Activated B cell treated with CpG ODN at 0.5 μM for 24 hours (primary cell): Measurements from ENCODE around the gene EPB41L4B. TPM values are rescaled to one million over a fixed set of nuclear protein-coding genes. Genes with fewer than 3 reads are reported as not detected.

ENCODE experiments used
- ATAC-seq: fragments of 200-7000 bp; cut with Tn5 transposase; one replicate; pipeline ENCODE4 v1.10.0; 2021; ENCODE audit warnings: low read depth, mild to moderate bottlenecking, moderate library complexity
- CTCF ChIA-PET: fragments of 350-600 bp; sonication (Branson Sonifier 250); formaldehyde crosslinking; loops from one replicate; lab custom pipeline; 2021; ENCODE audit warnings: antibody characterized with exemption; lab: Charles Lee
- POLR2A ChIA-PET: fragments of 350-600 bp; sonication (Branson Sonifier 250); formaldehyde crosslinking; loops from one replicate; lab custom pipeline; 2021; ENCODE audit warnings: antibody characterized with exemption; lab: Charles Lee
- DNase-seq: peaks from one replicate; pipeline ENCODE4 v3.0.0; 2022
- H3K27ac Mint-ChIP-seq: one replicate; pipeline ENCODE4 v1.8.0; 2020; ENCODE audit warnings: mixed read lengths
- H3K27me3 Mint-ChIP-seq: one replicate; pipeline ENCODE4 v1.8.0; 2021; ENCODE audit warnings: mixed read lengths
- H3K36me3 Mint-ChIP-seq: one replicate; pipeline ENCODE4 v1.8.0; 2021; ENCODE audit warnings: low read depth, mixed read lengths
- H3K4me1 Mint-ChIP-seq: one replicate; pipeline ENCODE4 v1.8.0; 2021; ENCODE audit warnings: mixed read lengths
- H3K4me3 Mint-ChIP-seq: one replicate; pipeline ENCODE4 v1.8.0; 2020; ENCODE audit warnings: mild to moderate bottlenecking, mixed read lengths
- H3K9me3 Mint-ChIP-seq: one replicate; pipeline ENCODE4 v1.8.0; 2020; ENCODE audit warnings: mixed read lengths
- intact Hi-C: fragments of 100-400 bp; cut with micrococcal nuclease; formaldehyde crosslinking; loops from one replicate; pipeline ENCODE4 v1.15.1; 2024
- total RNA-seq: library from RNA; stranded (reverse); gene quantifications from 2 replicates; pipeline ENCODE4 v1.2.3, GENCODE V29; 2022
- TF ChIP-seq, protein P1 (sequence below): fragments of 200-600 bp; IDR thresholded peaks from one replicate; pipeline ENCODE4 v1.8.0; 2022; ENCODE audit warnings: antibody characterized with exemption, mild to moderate bottlenecking

The EPB41L4B gene
- total RNA-seq, 1 donor from 2014 or later, result 5.3 TPM

DNA sequence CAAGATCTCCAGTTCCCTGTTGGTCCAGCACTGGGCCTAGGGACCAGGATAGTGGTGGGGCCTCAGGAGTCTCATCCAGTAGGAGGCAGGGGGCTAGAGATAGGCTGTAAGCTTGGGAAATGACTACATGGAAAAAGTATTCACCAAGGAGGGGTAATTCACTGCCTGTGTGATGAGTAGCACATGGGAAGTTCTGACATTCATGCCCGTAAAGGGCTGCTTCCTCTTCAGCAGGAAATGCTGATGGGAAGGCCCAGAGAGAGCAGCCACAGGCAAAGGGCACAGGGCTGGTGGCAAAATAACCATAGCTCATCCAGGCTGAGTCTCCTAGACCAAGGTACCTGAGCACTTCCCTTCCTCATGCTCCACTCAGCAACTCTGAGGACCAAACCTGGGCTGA lies 130.7 kb downstream of the EPB41L4B start:
- intact Hi-C loops, result no loop called here
- CTCF ChIA-PET, result no interaction called here
- TF ChIP-seq, protein P1, sequence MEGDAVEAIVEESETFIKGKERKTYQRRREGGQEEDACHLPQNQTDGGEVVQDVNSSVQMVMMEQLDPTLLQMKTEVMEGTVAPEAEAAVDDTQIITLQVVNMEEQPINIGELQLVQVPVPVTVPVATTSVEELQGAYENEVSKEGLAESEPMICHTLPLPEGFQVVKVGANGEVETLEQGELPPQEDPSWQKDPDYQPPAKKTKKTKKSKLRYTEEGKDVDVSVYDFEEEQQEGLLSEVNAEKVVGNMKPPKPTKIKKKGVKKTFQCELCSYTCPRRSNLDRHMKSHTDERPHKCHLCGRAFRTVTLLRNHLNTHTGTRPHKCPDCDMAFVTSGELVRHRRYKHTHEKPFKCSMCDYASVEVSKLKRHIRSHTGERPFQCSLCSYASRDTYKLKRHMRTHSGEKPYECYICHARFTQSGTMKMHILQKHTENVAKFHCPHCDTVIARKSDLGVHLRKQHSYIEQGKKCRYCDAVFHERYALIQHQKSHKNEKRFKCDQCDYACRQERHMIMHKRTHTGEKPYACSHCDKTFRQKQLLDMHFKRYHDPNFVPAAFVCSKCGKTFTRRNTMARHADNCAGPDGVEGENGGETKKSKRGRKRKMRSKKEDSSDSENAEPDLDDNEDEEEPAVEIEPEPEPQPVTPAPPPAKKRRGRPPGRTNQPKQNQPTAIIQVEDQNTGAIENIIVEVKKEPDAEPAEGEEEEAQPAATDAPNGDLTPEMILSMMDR, result no peak
- H3K36me3 Mint-ChIP-seq, result no peaks in the 10 kb centered on the region
- H3K9me3 Mint-ChIP-seq, result no peaks in the 10 kb centered on the region
- no peaks in the 10 kb centered on the region for H3K4me1 Mint-ChIP-seq
- POLR2A ChIA-PET, result no interaction called here
- DNase-seq (no peak), ATAC-seq (no peak)
- no peak overlapping the region for H3K27ac Mint-ChIP-seq
- H3K4me3 Mint-ChIP-seq, result no peak overlapping the region
- H3K27me3 Mint-ChIP-seq, result peaks cover 7% of the 10 kb centered on the region

DNA sequence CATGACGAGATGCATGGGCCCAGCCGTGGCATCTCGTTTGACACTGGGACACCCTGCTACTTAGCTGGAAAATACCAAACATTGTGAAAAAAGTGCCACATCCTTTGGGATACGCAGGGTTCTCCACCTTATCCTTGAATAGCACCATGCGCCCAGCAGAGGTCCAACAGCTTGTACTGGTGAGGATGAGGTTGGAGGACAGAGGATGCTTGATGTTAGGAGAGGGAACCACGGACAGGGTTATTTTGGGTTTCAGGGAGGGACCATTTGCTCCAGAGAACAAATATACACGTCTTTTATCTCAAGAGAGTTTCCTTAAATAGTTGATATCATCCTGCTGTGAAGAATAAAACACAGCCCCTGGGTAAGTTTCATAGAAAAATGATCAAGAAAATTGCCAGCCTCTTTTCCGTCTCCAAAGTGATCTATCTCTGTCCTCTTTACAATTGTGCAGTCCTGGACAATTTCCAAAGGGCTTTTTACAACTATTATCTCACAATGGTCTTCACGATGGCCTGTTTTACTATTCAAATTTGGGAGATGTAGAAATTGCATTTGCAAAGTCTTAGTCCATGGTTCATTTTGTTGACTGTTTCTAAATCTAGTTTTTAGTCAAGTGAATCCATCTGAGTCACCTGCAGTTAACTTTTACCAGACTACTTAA lies 133.9 kb downstream of the EPB41L4B start:
- CTCF ChIA-PET, result interaction anchor here (1.2 kb wide), 1 partner anchor 10 kb away, joined by 4 read pairs; no protein-coding TSS in a partner anchor
- intact Hi-C loops, result no loop called here
- ATAC-seq, result no peak
- Mint-ChIP-seq H3K27ac (no peak overlapping the region), H3K9me3 (no peaks in the 10 kb centered on the region), H3K4me3 (no peak overlapping the region), H3K4me1 (no peaks in the 10 kb centered on the region), H3K36me3 (no peaks in the 10 kb centered on the region), H3K27me3 (peaks cover 3% of the 10 kb centered on the region)
- no peak for DNase-seq
- TF ChIP-seq, protein P1, result no peak
- POLR2A ChIA-PET, result no interaction called here

DNA sequence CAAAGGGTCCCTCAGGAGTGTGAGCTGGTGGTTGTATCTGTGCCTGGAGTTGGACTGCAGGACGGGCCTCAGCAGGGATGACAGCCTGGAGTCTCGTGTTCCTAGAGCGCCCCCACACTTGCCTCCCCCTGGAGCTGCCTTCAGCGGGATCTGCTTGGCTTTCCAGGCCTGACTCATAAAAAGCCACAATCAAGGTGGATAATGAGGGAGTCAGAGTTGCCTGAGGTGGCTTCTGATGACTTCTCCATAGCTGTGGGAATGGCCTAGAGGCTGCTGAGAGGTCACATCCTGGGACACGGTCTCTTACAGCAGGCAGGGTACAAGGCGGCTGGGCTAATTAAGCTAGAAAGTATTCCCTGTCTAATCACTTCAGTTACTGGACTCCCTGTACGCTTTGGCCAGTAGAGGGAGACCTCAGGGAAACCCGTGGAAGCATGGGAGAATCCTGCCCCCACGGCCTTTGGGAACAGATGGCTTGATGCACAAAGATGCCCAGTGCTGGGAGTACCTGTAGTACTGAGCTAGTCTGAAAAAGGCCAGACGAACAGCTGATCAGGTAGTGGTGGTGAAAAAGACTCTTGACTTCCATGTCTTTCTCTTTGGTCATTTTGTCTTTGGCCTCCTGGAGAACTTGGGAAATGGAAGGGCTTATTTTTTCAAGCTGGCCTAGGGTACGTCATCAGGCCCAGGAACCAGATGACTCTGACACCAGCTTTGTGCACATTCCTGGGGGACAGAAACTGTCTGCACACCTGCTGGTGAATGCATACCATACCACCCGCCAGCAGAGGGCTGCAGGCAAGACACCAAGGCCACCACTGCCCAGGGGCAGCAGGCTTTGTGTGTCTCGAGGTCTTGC lies 137.7 kb downstream of the EPB41L4B start:
- peaks cover 7% of the 10 kb centered on the region for H3K27me3 Mint-ChIP-seq
- H3K27ac Mint-ChIP-seq, result no peak overlapping the region
- H3K9me3 Mint-ChIP-seq, result no peaks in the 10 kb centered on the region
- DNase-seq, result no peak
- H3K36me3 Mint-ChIP-seq, result no peaks in the 10 kb centered on the region
- H3K4me1 Mint-ChIP-seq, result no peaks in the 10 kb centered on the region
- H3K4me3 Mint-ChIP-seq, result no peak overlapping the region
- intact Hi-C loops, result loop anchor here (2.0 kb wide), 1 partner anchor 138 kb away; the partner anchor contains the start of gene EPB41L4B
- CTCF ChIA-PET, result no interaction called here
- no peak for ATAC-seq
- TF ChIP-seq, protein P1, result no peak
- POLR2A ChIA-PET, result no interaction called here

DNA sequence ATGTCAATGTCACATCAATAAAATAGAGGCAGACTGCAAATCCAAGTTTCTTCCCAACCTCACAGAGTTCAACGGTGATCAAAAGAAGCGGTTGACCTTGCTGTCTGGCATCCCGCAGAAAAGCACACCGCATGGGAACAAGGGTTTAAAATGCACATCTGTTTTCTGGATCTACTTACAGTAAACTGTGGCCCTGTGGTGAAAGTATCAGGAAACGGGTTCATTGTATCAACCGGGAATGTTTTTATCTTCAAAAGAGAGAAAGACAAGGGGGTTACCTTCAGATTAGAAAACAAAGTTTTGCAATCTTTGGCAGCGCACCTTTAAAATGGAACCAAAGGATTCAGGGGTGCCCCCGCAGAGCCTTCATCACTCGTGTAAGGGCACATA lies 138.3 kb downstream of the EPB41L4B start:
- Mint-ChIP-seq H3K36me3 (no peaks in the 10 kb centered on the region), H3K9me3 (no peaks in the 10 kb centered on the region), H3K4me1 (no peaks in the 10 kb centered on the region), H3K27me3 (peaks cover 7% of the 10 kb centered on the region), H3K27ac (no peak overlapping the region), H3K4me3 (no peak overlapping the region)
- POLR2A ChIA-PET, result no interaction called here
- TF ChIP-seq, protein P1, result no peak
- no peak for DNase-seq
- intact Hi-C loops, result loop anchor here (2.0 kb wide), 1 partner anchor 138 kb away; the partner anchor contains the start of gene EPB41L4B
- CTCF ChIA-PET, result no interaction called here
- no peak for ATAC-seq

DNA sequence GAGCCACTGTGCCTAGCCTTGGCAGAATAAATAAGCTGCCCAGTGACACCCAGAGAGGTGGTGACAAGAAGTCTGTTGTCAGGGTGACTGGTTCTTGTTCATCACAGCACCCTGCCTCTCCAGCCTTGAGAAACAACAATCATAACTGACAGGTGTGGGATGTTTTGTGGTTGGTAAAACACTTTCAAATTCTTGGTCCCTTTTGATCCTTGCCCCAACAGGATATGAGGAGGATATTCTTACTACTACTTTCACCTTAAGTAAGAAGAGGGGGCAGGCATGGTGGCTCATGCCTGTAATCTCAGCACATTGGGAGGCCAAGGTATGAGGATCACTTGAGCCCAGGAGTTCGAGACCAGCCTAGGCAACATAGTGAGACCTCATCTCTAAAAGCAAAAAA lies 139.6 kb downstream of the EPB41L4B start:
- Mint-ChIP-seq H3K27me3 (peaks cover 7% of the 10 kb centered on the region), H3K36me3 (no peaks in the 10 kb centered on the region), H3K4me1 (no peaks in the 10 kb centered on the region), H3K27ac (no peak overlapping the region), H3K9me3 (no peaks in the 10 kb centered on the region), H3K4me3 (no peak overlapping the region)
- POLR2A ChIA-PET, result no interaction called here
- no peak for ATAC-seq
- CTCF ChIA-PET, result no interaction called here
- intact Hi-C loops, result no loop called here
- TF ChIP-seq, protein P1, result no peak
- DNase-seq, result no peak
